GM23248 (cell line): ENCODE data around the gene RBM22. TPM values are rescaled to one million over a fixed set of nuclear protein-coding genes. Genes with fewer than 3 reads are reported as not detected.
A peak's percentile ranks its signal among the peaks of the same experiment; 100 is the strongest.

Source experiments
- DNase-seq: peaks from one replicate; pipeline ENCODE4 v3.0.0-alpha.2; 2015
- H2AFZ ChIP-seq: fragments of 200-600 bp; sonication (generic); 2 replicates; pipeline ENCODE4 v1.6.1; 2016; ENCODE audit warnings: antibody characterized with exemption
- H3F3A ChIP-seq: fragments of 200-600 bp; sonication (generic); 2 replicates; pipeline ENCODE4 v1.6.1; 2016; ENCODE audit warnings: mild to moderate bottlenecking, antibody characterized with exemption, mixed run types; ENCODE audit not compliant: insufficient read depth
- H3K27ac ChIP-seq: fragments of 200-600 bp; sonication (generic); 2 replicates; pipeline ENCODE4 v1.5.1; 2016; ENCODE audit warnings: mild to moderate bottlenecking
- H3K27me3 ChIP-seq: fragments of 200-600 bp; sonication (generic); replicated peaks from 2 replicates; pipeline ENCODE4 v1.6.1; 2016; ENCODE audit warnings: mild to moderate bottlenecking; ENCODE audit not compliant: insufficient read depth
- H3K36me3 ChIP-seq: fragments of 200-600 bp; sonication (generic); 2 replicates; pipeline ENCODE4 v1.6.1; 2016; ENCODE audit warnings: low read depth, mild to moderate bottlenecking
- H3K4me1 ChIP-seq: fragments of 200-600 bp; sonication (generic); 2 replicates; pipeline ENCODE4 v1.6.1; 2016; ENCODE audit warnings: mild to moderate bottlenecking; ENCODE audit not compliant: insufficient read depth
- H3K4me2 ChIP-seq: fragments of 200-600 bp; sonication (generic); one replicate; pipeline ENCODE4 v1.6.1; 2016; ENCODE audit warnings: mild to moderate bottlenecking; ENCODE audit not compliant: unreplicated experiment
- H3K4me3 ChIP-seq: fragments of 200-600 bp; sonication (generic); 2 replicates; pipeline ENCODE4 v1.5.1; 2016; ENCODE audit warnings: mild to moderate bottlenecking
- H3K79me2 ChIP-seq: fragments of 200-600 bp; sonication (generic); 2 replicates; pipeline ENCODE4 v1.6.1; 2016; ENCODE audit warnings: mild to moderate bottlenecking; ENCODE audit not compliant: insufficient read depth
- H3K9ac ChIP-seq: fragments of 200-600 bp; sonication (generic); 2 replicates; pipeline ENCODE4 v1.6.1; 2016; ENCODE audit warnings: mild to moderate bottlenecking
- H3K9me2 ChIP-seq: fragments of 200-600 bp; sonication (generic); 2 replicates; pipeline ENCODE4 v1.6.1; 2016; ENCODE audit warnings: mixed run types, mild to moderate bottlenecking, moderate library complexity; ENCODE audit not compliant: insufficient read depth
- H3K9me3 ChIP-seq: fragments of 200-600 bp; sonication (generic); one replicate; pipeline ENCODE4 v1.6.1; 2017; ENCODE audit warnings: low read depth
- H4K20me1 ChIP-seq: fragments of 200-600 bp; sonication (generic); 2 replicates; pipeline ENCODE4 v1.6.0; 2016; ENCODE audit not compliant: insufficient read depth
- EZH2 ChIP-seq: fragments of 200-600 bp; sonication (generic); IDR thresholded peaks from 2 replicates; pipeline ENCODE4 v1.6.1; 2018; ENCODE audit warnings: antibody characterized with exemption, mild to moderate bottlenecking; ENCODE audit not compliant: insufficient read depth, poor library complexity, severe bottlenecking
- EZH2phosphoT487 ChIP-seq: fragments of 200-600 bp; sonication (generic); IDR thresholded peaks from 2 replicates; pipeline ENCODE4 v1.6.1; 2018; ENCODE audit warnings: antibody characterized with exemption, moderate library complexity, mild to moderate bottlenecking, low read depth; ENCODE audit not compliant: insufficient read depth
- WGBS, 2 experiments: methylation state at CpG; one replicate each; pipeline ENCODE4 v1.1.6; 2015 to 2017; ENCODE audit warnings: low lambda C conversion rate in 2 of 2, low coverage in 1 of 2; ENCODE audit errors: missing lambda C conversion rate in 2 of 2; 5-methylcytosine and 5-hydroxymethylcytosine counted together
- in situ Hi-C: fragments of 300-500 bp; cut with MboI; formaldehyde crosslinking; loops from 2 replicates; pipeline ENCODE4 v1.15.0; 2020
- polyA plus RNA-seq: library from polyadenylated mRNA; unstranded; fragments of >200 nt; fragmentation: Nextera tagmentation; extraction: Ambion mirVana; gene quantifications from 2 replicates; pipeline ENCODE4 v1.2.1, GENCODE V29; 2016
- total RNA-seq: library from RNA; depleted of rRNA; stranded (reverse); fragments of >200 nt; shearing (Covaris generic); gene quantifications from 2 replicates; pipeline ENCODE4 v1.2.3, GENCODE V29; 2014; rRNA removed

Gene RBM22
- total and polyA plus RNA-seq, 2 experiments from 2014 or later = 24.6 to 35.5 TPM

DNA sequence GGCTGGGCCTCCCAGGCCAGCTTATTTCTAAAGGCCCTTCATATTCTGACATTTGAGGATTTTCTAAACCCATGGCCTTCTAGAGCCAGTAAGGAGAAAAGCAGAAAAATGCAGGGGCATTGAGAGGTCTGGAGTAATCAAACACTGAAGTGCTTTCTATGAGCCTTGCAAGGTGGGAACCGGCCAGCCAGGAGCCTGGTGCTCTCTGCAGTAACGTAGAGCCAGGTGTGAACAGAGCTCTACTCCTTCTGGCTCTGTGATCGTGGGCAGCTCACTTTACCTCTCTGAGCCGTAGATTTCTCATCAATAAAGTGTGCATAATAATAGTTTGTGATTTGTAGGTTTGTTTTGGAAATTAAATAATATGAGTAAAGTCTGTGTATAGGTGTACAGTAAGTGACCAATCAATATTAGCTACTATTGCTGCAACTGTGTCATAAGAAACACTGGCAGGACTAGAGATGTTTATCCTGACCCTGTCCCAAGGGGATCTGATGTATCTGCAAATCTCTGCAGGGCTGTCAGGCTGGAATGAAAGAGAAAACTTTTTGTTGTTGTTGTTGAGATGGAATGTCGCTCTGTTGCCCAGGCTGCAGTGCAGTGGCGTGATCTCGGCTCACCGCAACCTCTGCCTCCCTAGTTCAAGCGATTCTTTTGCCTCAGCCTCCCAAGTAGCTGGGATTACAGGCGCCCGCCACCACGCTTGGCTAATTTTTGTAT lies 57.7 kb downstream of the RBM22 start:
- Histone ChIP-seq H3F3A (peaks cover 34% of the 10 kb centered on the region), H3K4me3 (peak overlapping the region; percentile 47), H3K27ac (peak overlapping the region; percentile 89), H2AFZ (no peak overlapping the region), H3K36me3 (no peaks in the 10 kb centered on the region), H3K4me1 (peaks cover 63% of the 10 kb centered on the region), H4K20me1 (no peaks in the 10 kb centered on the region), H3K9me3 (no peaks in the 10 kb centered on the region), H3K27me3 (no peaks in the 10 kb centered on the region), H3K4me2 (peak overlapping the region; percentile 71), H3K9ac (peak overlapping the region; percentile 38; the same call in 1 of the 2 replicates), H3K79me2 (peaks cover 34% of the 10 kb centered on the region), H3K9me2 (no peaks in the 10 kb centered on the region)
- no peak for DNase-seq
- in situ Hi-C loops = loop anchor here (10.0 kb wide), 1 partner anchor 178 kb away; no protein-coding TSS in a partner anchor
- 92 to 94% methylated on average over 12 of the region's 12 CpGs for WGBS, 2 experiments
- TF ChIP-seq EZH2phosphoT487 (no peak), EZH2 (no peak)

DNA sequence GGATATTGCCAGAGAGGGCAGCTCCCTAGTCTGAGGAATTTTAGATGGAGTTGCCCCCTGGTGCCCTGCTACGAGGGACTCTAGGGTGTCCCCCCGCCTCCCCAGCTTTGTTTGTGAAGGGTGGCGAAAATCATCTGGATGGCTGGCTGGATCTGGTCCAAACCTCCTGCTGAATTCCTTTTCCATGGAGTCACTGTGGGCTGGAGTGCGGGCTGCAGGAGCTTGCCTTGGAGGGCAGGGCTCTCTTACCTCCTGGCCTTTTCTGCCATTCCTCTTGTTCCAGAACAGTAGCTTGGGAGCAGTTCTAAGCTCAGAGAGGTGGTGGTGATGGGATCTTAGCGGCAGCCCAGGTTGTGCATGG lies 58.3 kb downstream of the RBM22 start:
- TF ChIP-seq EZH2 (no peak), EZH2phosphoT487 (no peak)
- WGBS, 2 experiments = 5 to 9% methylated on average over 5 of the region's 5 CpGs
- Histone ChIP-seq H3K79me2 (peaks cover 34% of the 10 kb centered on the region), H3K27ac (peak overlapping the region; percentile 89), H3K9me3 (no peaks in the 10 kb centered on the region), H2AFZ (no peak overlapping the region), H3K9me2 (no peaks in the 10 kb centered on the region), H3K4me2 (peak overlapping the region; percentile 71), H3F3A (peaks cover 34% of the 10 kb centered on the region), H3K4me1 (peaks cover 68% of the 10 kb centered on the region), H3K27me3 (no peaks in the 10 kb centered on the region), H4K20me1 (no peaks in the 10 kb centered on the region), H3K36me3 (no peaks in the 10 kb centered on the region), H3K4me3 (peak overlapping the region; percentile 47), H3K9ac (peak overlapping the region; percentile 66)
- in situ Hi-C loops = loop anchor here (10.0 kb wide), 1 partner anchor 178 kb away; no protein-coding TSS in a partner anchor
- peak; percentile 96 for DNase-seq

DNA sequence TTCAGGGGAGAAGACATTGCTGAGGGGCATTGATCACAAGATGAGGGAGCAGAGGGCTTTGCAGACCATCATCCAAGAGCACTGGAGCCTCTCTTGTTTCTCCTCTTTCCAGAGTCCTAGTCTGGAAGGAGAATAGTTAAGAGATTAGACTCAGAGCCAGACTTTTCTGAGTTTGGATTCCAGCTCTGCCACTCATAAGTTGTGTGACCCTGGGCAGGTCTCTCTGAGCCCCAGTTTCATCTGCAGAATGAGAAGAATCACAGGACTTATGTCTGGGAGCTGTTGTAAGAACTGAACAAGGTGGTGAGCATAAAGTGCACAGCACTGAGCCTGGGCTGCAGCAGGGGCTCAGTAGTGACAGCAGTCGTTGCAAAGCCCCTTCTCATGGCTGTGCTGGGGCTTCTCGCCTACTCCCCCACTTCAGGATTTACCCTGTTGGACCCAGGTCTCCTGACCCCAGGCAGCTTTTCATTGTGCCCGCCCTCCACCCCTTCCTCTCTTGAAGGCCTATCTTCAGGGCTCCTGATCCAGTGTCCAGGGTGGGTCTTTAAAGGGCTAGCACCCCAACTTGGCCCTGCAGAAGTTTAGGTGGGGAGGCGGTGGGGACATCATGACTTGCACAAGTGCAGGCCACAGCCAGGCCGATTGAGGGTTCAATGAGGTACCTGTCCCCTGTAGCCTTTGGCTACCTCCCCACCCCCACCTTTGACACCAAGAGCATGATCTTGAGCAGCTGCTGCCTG lies 58.9 kb downstream of the RBM22 start:
- DNase-seq = peak; percentile 38
- peaks cover 29% of the 10 kb centered on the region for H3K79me2 ChIP-seq

DNA sequence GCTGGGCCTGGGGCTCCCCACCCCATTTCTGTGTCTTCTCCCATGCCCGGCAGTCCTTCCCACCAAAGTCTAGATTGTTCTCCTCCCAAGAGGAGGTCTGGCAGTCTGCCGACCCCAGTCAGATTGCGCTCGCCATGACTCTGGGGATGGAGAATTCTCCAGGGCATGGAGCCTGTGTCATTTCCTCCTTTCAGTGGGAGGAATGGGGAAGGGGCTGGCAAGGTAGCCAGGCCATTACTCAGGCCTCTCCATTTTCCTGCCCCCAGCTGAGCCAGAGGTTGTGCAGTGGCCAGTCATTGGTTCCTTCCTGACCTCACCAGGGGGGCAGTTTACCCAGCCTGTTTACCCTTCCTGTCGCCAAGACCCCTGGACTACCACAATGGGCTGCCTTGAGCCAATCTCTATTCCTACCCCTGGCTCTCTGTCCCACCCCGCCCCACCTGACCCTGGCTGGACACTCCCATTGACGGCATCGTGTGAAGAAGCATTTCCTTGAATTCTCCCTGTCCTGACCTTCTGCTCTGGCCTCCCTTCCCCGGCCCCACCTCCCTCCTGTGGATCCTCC lies 59.8 kb downstream of the RBM22 start:
- 19 to 28% methylated on average over 9 of the region's 9 CpGs for WGBS, 2 experiments
- H3K4me3 ChIP-seq = peak overlapping the region; percentile 47
- H3K79me2 ChIP-seq = peaks cover 21% of the 10 kb centered on the region
- H3K4me2 ChIP-seq = peak overlapping the region; percentile 71
- peaks cover 82% of the 10 kb centered on the region for H3K4me1 ChIP-seq
- no peak overlapping the region for H2AFZ ChIP-seq
- TF ChIP-seq EZH2 = no peak
- no peak for TF ChIP-seq EZH2phosphoT487
- H3K36me3 ChIP-seq = no peaks in the 10 kb centered on the region
- H3K27ac ChIP-seq = peak overlapping the region; percentile 89
- H4K20me1 ChIP-seq = no peaks in the 10 kb centered on the region
- peak; percentile 86 for DNase-seq
- H3K27me3 ChIP-seq = no peaks in the 10 kb centered on the region
- peaks cover 44% of the 10 kb centered on the region for H3F3A ChIP-seq
- H3K9me2 ChIP-seq = no peaks in the 10 kb centered on the region
- H3K9me3 ChIP-seq = no peaks in the 10 kb centered on the region
- in situ Hi-C loops = loop anchor here (10.0 kb wide), 1 partner anchor 176 kb away; no protein-coding TSS in a partner anchor
- peak overlapping the region; percentile 66 for H3K9ac ChIP-seq

More for the DNA sequence above, 58.9 kb downstream of the RBM22 start:
- no peaks in the 10 kb centered on the region for H4K20me1 ChIP-seq
- no peaks in the 10 kb centered on the region for H3K36me3 ChIP-seq
- no peak overlapping the region for H2AFZ ChIP-seq
- H3K27me3 ChIP-seq = no peaks in the 10 kb centered on the region
- in situ Hi-C loops = loop anchor here (10.0 kb wide), 1 partner anchor 177 kb away; no protein-coding TSS in a partner anchor
- 57 to 58% methylated on average over 5 of the region's 5 CpGs for WGBS, 2 experiments
- peak overlapping the region; percentile 66 for H3K9ac ChIP-seq
- TF ChIP-seq EZH2 (no peak), EZH2phosphoT487 (no peak)
- peaks cover 73% of the 10 kb centered on the region for H3K4me1 ChIP-seq
- H3K9me2 ChIP-seq = no peaks in the 10 kb centered on the region
- peak overlapping the region; percentile 71 for H3K4me2 ChIP-seq
- H3K27ac ChIP-seq = peak overlapping the region; percentile 89
- no peaks in the 10 kb centered on the region for H3K9me3 ChIP-seq
- peaks cover 38% of the 10 kb centered on the region for H3F3A ChIP-seq
- H3K4me3 ChIP-seq = peak overlapping the region; percentile 47

Other genes with a start within 250 kb of the RBM22 start
- gene NDST1, start 192.9 kb downstream of the RBM22 start, total RNA-seq = 129 and 159 TPM in 2 replicates
- 39.1 and 41.3 TPM in 2 replicates for gene NDST1, start 192.9 kb downstream of the RBM22 start, polyA plus RNA-seq
- gene SYNPO, start 60.4 kb downstream of the RBM22 start, total RNA-seq = 6.1 and 7.7 TPM in 2 replicates
- gene SYNPO, start 60.4 kb downstream of the RBM22 start, polyA plus RNA-seq = 5.6 and 6.3 TPM in 2 replicates
- 0.13 and 0.32 TPM in 2 replicates for gene MYOZ3, start 39.8 kb downstream of the RBM22 start, total RNA-seq
- gene MYOZ3, start 39.8 kb downstream of the RBM22 start, polyA plus RNA-seq = 0.18 and 0.71 TPM in 2 replicates
- gene DCTN4, start 58.0 kb upstream of the RBM22 start, total RNA-seq = 46.9 and 47.1 TPM in 2 replicates
- 30.1 and 34.5 TPM in 2 replicates for gene DCTN4, start 58.0 kb upstream of the RBM22 start, polyA plus RNA-seq
- gene SMIM3, start 77.7 kb upstream of the RBM22 start, total RNA-seq = 64.9 and 88.3 TPM in 2 replicates
- gene SMIM3, start 77.7 kb upstream of the RBM22 start, polyA plus RNA-seq = 72.2 and 73.8 TPM in 2 replicates
- gene IRGM, start 145.5 kb upstream of the RBM22 start, total RNA-seq = not detected in 2 replicates
- gene IRGM, start 145.5 kb upstream of the RBM22 start, polyA plus RNA-seq = not detected in 2 replicates
- 2.0 and 5.1 TPM in 2 replicates for gene ZNF300, start 203.9 kb upstream of the RBM22 start, total RNA-seq
- gene ZNF300, start 203.9 kb upstream of the RBM22 start, polyA plus RNA-seq = 2.9 and 3.0 TPM in 2 replicates